Raji (cell line): Measurements from ENCODE around the gene TPST2.

Experiments used
- POLR2A ChIP-seq: IDR thresholded peaks from 2 replicates; pipeline ENCODE4 v1.6.1; 2011; ENCODE audit warnings: low read depth, low read length, control low read depth; ENCODE audit not compliant: insufficient read depth

The TPST2 gene

GRCh38 chr22:26544489-26544888 lies 45.4 kb downstream of the TPST2 start:
- TF ChIP-seq POLR2A = no peak

- no peak for TF ChIP-seq POLR2A
These were observed 47.1 kb downstream of the TPST2 start for GRCh38 chr22:26542831-26543230.

GRCh38 chr22:26541167-26541819 lies 48.6 kb downstream of the TPST2 start:
- TF ChIP-seq POLR2A = no peak

GRCh38 chr22:26540119-26540518 lies 49.8 kb downstream of the TPST2 start:
- no peak for TF ChIP-seq POLR2A

- no peak for TF ChIP-seq POLR2A
These were observed 53.2 kb downstream of the TPST2 start for GRCh38 chr22:26536762-26537134.

GRCh38 chr22:26536056-26536761 lies 53.7 kb downstream of the TPST2 start:
- TF ChIP-seq POLR2A = no peak

- TF ChIP-seq POLR2A = peak; percentile 54
These were observed 54.4 kb downstream of the TPST2 start for GRCh38 chr22:26535603-26535908.

GRCh38 chr22:26534874-26535602 lies 54.9 kb downstream of the TPST2 start:
- peak; percentile 9; the same call in 1 of the 2 replicates for TF ChIP-seq POLR2A

- TF ChIP-seq POLR2A = peak; percentile 22; the same call in 1 of the 2 replicates
These were observed 55.6 kb downstream of the TPST2 start for GRCh38 chr22:26534171-26534855.

GRCh38 chr22:26529345-26529744 lies 60.6 kb downstream of the TPST2 start:
- no peak for TF ChIP-seq POLR2A

GRCh38 chr22:26527574-26528465 lies 62.1 kb downstream of the TPST2 start:
- no peak for TF ChIP-seq POLR2A

GRCh38 chr22:26527167-26527566 lies 62.8 kb downstream of the TPST2 start:
- TF ChIP-seq POLR2A = no peak

GRCh38 chr22:26525946-26526564 lies 63.9 kb downstream of the TPST2 start:
- TF ChIP-seq POLR2A = no peak

GRCh38 chr22:26524870-26525269 lies 65.1 kb downstream of the TPST2 start:
- no peak for TF ChIP-seq POLR2A
